ENCODE measurements around the gene PRKCE.

Gene PRKCE

GRCh38 chr2:45980161-45980865 is 328.8 kb downstream of the PRKCE start:
- DNase-seq, result no peak

GRCh38 chr2:45981384-45981930 is 330.0 kb downstream of the PRKCE start:
- no peak for DNase-seq

DNA sequence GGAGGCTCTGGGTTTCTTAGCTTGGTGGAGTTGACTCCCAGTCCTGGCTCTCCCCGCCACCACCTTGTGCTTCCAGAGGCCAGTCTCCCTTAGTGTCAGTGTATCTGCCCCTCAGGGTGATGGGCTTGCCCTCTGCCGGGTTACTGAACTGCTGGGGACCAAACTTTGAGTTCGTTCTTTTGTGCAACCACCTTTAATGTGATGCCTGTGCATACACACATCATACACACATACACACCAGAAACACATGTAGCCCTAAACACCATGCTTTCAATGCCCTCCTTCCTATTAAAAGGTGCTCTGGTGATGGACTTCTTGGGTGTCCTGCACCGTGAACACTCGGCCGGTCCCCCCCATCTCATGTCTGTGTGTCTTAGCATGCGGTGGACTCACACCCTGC is 330.6 kb downstream of the PRKCE start:
- no peak for DNase-seq

DNA sequence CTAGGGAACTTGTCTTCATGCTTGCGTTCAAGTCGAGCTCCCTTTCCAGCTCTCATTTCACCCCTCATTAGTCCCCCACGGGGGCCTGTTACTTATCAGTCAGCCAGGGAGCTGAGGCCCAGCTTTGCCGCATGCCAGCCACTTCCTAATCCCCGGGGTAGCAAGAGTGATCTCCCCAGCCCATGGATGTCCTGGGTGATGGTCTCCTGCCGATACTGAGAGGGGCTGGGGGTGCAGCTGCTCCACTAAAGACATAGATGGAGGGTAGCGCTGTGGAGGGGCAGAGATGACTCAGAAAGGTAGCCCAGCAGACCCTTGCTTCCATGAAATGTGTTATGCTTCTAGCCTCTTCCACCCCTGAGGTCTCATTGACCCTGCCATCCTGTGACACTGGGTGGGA is 331.7 kb downstream of the PRKCE start:
- DNase-seq, result no peak

DNA sequence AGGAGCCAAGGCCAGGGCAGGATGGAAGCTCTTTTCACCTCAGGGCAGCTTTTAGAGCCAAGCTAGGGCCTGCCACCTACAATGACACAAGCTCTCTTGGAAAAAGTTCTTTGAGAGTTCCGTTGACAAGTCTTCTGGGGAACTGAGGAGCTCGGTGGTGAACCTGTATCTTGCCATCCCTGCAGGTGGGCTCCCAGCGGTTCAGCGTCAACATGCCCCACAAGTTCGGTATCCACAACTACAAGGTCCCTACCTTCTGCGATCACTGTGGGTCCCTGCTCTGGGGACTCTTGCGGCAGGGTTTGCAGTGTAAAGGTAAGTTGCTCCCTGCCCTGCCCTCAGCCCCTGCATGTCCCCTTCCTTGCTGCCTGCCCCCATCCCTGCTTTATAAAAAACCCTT is 332.9 kb downstream of the PRKCE start:
- no peak for DNase-seq

- no peak for DNase-seq
Measured at GRCh38 chr2:45984896-45985473, 333.5 kb downstream of the PRKCE start.

DNA sequence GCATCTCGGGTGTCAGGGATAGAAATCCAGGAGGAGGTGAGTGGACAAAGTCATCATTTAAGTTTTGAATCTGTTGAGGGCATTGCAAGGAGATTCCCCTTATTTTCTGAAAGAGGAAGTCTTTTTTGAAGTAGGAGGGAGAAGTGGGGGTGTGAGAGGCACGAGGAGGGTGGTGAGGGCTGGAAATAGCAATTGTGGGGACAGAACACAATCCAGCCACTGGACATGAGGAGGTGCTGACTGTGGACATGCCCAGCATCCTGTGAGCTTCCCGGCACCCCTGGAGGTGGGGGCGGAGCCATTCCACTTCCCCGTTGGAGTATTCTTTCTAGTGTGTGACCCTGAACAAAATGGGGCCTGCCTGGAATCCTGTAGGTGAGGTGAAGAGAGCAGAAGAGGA is 335.0 kb downstream of the PRKCE start:
- DNase-seq, result no peak

DNA sequence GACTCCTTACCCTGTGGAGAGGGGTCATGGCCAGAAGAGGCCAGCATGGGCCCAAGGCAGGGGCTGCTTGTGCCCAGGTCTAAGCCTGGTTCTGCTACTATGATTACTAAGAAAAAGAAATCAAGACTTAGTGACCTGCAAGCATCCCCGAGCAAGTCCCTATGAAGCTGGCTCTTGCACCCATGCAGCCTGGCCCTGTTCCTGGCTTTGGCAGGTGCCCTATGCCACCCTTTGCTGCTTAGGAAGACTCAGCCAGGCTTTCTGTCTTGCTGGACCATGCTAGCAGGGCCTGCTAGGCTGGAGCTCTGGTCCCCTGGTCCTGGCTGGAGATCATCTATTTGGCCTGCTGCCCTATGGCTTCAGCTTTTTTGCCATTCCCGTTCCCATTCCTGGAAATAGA is 336.4 kb downstream of the PRKCE start:
- DNase-seq, result no peak

GRCh38 chr2:45988879-45989278 is 337.4 kb downstream of the PRKCE start:
- DNase-seq, result no peak

DNA sequence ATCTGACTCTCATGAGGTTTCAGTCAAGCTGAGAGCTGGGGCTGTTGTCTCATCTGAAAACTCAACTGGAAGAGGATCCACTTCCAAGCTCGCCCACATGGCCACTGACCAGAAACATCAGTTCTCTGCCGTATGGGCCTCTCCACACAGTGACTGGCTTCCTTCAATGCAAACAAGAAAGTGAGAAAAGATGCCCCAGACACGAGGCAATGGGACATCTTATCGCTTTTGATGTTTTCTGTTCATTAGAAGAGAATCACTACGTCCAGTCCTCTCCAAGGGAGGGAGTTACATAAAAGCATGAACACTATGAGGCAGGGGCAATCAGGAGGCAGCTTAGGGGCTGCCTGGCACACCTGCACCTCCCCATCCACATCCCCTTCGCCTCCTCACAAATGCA is 338.7 kb downstream of the PRKCE start:
- DNase-seq, result no peak

DNA sequence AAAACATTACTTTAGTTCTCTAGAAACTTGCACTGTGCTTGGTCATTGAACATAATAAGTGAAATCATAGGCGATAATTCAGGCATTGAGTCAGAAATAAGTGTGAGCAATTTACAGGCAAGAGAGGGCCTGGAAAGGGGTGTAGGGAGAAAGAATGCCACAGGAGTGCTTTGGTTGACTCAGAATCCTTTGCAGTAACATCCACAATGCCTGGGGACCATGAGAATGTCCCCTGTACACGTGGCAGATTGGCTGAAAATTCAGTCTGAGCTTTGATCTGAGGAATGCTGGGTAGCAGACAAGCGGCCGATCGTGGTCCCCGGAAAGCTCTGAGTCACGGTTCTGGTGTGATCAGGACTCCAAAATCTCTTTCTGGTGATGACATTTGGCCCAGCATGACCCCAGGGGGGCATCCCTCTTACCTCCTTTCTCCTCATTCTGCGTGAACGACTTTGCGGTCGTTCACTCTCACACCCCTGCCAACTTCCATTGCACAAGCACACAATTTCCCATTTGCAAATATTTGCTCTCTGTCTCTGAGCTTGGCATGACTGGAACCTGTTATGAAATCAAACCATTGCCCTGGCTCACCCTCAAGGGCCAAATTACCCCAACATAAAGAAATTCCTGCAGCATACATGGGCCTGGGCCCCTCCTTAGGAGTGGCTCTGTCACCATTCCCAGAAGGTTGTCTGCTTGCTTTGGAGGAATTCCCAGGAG is 340.7 kb downstream of the PRKCE start:
- DNase-seq, result peak; percentile 79

DNA sequence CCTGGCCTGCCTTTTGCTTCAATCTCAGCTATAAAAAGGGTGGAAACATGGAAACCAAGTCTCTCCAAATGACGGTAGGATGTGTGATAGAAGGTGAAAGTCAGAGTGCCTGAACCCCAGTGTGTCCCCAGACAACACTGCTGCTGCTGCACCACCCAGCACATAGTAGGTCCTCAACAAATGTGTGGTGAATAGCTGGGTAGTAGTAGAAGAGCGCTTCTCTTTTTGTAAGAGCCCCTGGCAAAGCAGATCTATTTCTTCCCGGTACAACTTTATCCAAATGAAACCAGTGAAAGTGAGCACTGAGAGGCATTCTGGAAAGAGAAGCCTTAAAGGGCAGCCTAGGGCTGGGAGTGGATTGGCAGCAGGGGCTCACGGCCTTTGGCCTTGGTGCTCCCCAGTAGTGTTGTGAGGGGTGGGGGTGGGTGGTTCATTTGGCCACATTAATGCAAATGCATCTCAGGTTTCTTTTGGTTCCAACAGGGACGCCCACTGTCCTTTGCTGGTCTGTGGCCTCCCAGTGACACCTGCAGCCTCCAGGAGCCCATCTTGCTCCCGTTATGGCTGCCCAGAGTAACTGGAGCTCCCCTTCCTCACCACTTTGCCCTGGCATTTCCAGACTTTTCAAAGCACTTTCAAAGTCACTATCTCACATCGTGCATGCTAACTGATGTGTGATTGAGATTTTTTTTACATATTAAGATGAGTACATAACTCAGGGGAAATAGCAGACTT is 341.4 kb downstream of the PRKCE start:
- DNase-seq, result no peak

GRCh38 chr2:45993476-45993991 is 342.1 kb downstream of the PRKCE start:
- DNase-seq, result peak; percentile 18

GRCh38 chr2:45994060-45994459 is 342.6 kb downstream of the PRKCE start:
- no peak for DNase-seq

- no peak for DNase-seq
Measured at GRCh38 chr2:46000660-46001059, 349.2 kb downstream of the PRKCE start.

DNA sequence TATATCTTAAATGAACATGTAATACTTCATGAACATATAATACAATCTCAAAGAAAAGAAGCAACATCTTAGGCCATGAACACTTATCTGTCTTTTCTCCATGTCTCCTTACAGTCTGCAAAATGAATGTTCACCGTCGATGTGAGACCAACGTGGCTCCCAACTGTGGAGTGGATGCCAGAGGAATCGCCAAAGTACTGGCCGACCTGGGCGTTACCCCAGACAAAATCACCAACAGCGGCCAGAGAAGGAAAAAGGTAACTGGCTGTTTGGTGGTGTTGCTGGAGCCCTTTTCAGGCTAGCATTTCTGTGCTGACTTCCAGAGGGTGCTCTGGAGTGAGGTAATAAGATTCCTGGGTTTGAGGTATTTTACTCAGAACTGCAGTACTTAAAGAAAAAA is 349.8 kb downstream of the PRKCE start:
- no peak for DNase-seq

DNA sequence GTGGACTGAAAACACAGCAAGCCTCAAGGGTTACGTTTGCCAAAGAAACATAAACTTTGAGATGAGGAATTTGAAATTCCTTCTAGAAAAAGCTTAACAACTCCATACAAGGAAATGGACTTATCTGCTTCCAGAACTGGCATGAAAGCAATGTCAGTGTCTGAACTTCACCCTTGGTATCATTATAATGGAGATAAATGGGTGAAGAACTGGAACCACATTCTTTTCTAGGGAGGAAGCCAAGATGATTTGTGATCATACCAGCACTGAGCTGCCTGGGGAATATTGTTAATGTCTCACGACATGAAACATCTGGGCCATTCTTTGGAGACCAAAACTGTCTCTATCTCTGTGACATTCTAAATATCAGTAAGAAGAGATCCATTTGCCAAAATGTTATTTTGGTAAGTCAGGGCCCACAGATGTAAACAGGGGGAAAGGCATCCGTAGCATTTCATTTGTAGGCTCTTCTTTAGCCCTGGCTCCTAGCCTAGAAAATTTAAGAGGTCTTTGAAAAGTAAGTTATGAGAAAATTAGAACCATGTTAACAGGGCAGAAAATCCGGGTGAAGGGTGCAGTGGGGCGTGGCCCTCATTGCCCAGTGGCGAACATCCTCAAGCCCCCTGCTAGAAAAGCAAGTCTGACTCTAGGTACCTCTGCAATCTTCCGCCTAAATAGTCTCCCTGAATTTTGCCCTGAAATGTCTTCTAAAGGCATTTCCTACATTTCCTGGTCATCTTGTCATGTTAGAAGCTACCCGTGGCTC is 350.4 kb downstream of the PRKCE start:
- DNase-seq, result no peak

DNA sequence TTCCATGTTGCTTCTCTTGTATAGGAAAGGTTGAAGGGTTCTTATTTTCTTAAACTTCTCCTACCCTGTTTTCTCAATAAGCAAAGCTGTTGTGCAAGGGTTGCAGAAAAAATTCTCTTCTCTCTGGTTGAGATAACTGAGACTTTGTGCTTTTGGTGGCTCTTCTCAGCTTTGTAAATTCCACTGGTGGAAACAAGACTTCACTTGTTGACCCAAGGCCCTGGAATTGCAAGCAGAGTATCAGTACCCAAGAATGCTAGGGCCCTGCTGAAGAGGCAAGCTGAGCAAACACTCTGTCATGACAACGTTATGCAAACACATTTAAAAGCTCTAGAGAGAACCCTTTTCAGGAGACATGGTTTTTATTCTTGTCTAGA is 351.0 kb downstream of the PRKCE start:
- DNase-seq, result no peak

- DNase-seq, result no peak
Measured at GRCh38 chr2:46002947-46003346, 351.5 kb downstream of the PRKCE start.

- no peak for DNase-seq
Measured at GRCh38 chr2:46003903-46004473, 352.5 kb downstream of the PRKCE start.

GRCh38 chr2:46006473-46007025 is 355.1 kb downstream of the PRKCE start:
- DNase-seq, result no peak

DNA sequence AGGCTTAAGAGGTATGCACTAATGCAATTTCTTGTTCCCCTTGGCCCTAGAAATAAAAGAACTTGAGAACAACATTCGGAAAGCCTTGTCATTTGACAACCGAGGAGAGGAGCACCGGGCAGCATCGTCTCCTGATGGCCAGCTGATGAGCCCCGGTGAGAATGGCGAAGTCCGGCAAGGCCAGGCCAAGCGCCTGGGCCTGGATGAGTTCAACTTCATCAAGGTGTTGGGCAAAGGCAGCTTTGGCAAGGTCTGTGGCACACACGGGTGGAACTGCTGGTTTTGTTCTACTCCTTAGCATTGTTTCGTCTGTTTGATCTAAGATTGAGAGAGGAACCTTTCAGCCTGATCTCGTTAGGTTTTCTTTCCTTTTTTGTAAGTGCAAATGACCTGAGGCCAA is 355.9 kb downstream of the PRKCE start:
- DNase-seq, result no peak

Measured in NCI-H446 treated with DMSO at 0.1 percent for 48 hours (cell line).